Dendritic cell treated with granulocyte-macrophage colony-stimulating factor and Interleukin-4, amounts not matched to agents 40 ng/mL and 50 ng/mL, for 4 days (primary cell): ENCODE measurements around the gene ASIC2.

ENCODE experiments used
- H3K27ac Mint-ChIP-seq: one replicate; pipeline ENCODE4 v1.8.0; 2022; ENCODE audit warnings: mild to moderate bottlenecking, mixed read lengths
- H3K27me3 Mint-ChIP-seq: one replicate; pipeline ENCODE4 v1.8.0; 2022; ENCODE audit warnings: mild to moderate bottlenecking, mixed read lengths
- H3K36me3 Mint-ChIP-seq: one replicate; pipeline ENCODE4 v1.8.0; 2022; ENCODE audit warnings: low read depth, mixed read lengths
- H3K4me1 Mint-ChIP-seq: one replicate; pipeline ENCODE4 v1.8.0; 2022; ENCODE audit warnings: low read depth, mixed read lengths
- H3K4me3 Mint-ChIP-seq: one replicate; pipeline ENCODE4 v1.8.0; 2022; ENCODE audit warnings: mild to moderate bottlenecking, moderate library complexity, mixed read lengths
- H3K9me3 Mint-ChIP-seq: one replicate; pipeline ENCODE4 v1.8.0; 2022; ENCODE audit warnings: mixed read lengths
- intact Hi-C: fragments of 100-400 bp; cut with micrococcal nuclease; formaldehyde crosslinking; loops from one replicate; pipeline ENCODE4 v1.15.0; 2022

Gene ASIC2

DNA sequence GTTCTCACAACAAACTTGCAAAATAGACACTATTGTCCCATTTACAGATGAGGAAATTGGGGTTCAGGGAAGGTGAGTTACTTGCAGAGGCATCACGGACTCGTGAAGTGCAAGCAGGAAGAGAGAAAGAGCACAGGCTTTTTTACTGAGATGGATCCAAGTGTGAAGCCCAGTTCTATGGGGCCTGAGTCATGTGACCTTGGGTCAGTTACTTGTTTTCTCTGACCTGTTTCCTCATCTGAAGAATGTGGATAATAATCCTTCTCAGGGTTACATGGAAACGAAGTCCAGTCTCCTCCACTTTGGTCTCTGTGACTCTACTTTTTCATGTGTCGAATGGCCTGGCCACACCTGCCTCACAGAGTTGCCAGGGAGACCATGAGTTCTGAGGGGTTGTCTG lies 167.0 kb downstream of the ASIC2 start:
- intact Hi-C loops, result no loop called here
- Mint-ChIP-seq H3K9me3 (no peaks in the 10 kb centered on the region), H3K4me1 (peaks cover 8% of the 10 kb centered on the region), H3K36me3 (no peaks in the 10 kb centered on the region), H3K4me3 (no peak overlapping the region), H3K27ac (no peak overlapping the region), H3K27me3 (peaks cover 5% of the 10 kb centered on the region)

- H3K27me3 Mint-ChIP-seq, result peaks cover 5% of the 10 kb centered on the region
- peaks cover 8% of the 10 kb centered on the region for H3K4me1 Mint-ChIP-seq
- no peaks in the 10 kb centered on the region for H3K36me3 Mint-ChIP-seq
These were observed 167.5 kb downstream of the ASIC2 start for GRCh38 chr17:33125552-33125950.

DNA sequence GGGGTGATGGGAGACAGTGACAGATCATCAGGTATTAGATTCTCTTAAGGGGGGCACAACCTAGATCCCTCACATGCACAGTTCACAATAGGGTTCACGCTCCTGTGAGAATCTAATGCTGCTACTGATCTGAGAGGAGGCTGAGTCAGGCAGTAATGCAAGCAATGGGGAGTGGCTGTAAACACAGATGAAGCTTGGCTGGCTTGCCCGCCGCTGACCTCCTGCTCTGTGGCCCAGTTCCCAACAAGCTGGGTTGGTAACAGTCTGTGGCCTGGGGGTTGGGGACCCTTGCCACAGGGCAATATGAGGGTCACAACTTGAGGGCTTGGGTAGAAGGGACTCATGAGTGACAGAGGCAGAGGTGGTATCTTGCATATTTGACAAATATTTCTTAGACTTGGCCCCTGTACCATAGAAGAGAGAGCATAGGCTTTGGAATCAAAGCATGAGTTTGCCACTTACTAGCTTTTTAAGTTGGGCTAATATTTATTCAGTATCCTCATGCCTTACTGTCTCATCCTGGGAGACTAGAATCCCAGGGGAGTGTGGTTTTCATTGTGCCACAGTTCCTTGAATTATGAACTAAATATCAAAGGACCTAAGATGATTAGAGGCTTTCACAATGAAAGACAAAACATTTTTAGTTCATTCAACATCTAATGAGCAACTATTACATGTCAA lies 168.1 kb downstream of the ASIC2 start:
- no peaks in the 10 kb centered on the region for H3K9me3 Mint-ChIP-seq
- H3K36me3 Mint-ChIP-seq, result no peaks in the 10 kb centered on the region
- H3K4me1 Mint-ChIP-seq, result peaks cover 8% of the 10 kb centered on the region
- H3K27ac Mint-ChIP-seq, result no peak overlapping the region
- intact Hi-C loops, result no loop called here
- no peak overlapping the region for H3K4me3 Mint-ChIP-seq
- H3K27me3 Mint-ChIP-seq, result peaks cover 5% of the 10 kb centered on the region

More at GRCh38 chr17:33125552-33125950, 167.5 kb downstream of the ASIC2 start:
- intact Hi-C loops, result no loop called here
- no peak overlapping the region for H3K27ac Mint-ChIP-seq
- H3K4me3 Mint-ChIP-seq, result no peak overlapping the region
- no peaks in the 10 kb centered on the region for H3K9me3 Mint-ChIP-seq

- H3K27ac Mint-ChIP-seq, result no peak overlapping the region
- no peaks in the 10 kb centered on the region for H3K9me3 Mint-ChIP-seq
- H3K27me3 Mint-ChIP-seq, result peaks cover 2% of the 10 kb centered on the region
- H3K4me3 Mint-ChIP-seq, result no peak overlapping the region
- intact Hi-C loops, result no loop called here
- peaks cover 8% of the 10 kb centered on the region for H3K4me1 Mint-ChIP-seq
- H3K36me3 Mint-ChIP-seq, result no peaks in the 10 kb centered on the region
These were observed 168.9 kb downstream of the ASIC2 start for GRCh38 chr17:33124185-33124584.

GRCh38 chr17:33121756-33122155 lies 171.3 kb downstream of the ASIC2 start:
- Mint-ChIP-seq H3K4me3 (no peak overlapping the region), H3K36me3 (no peaks in the 10 kb centered on the region), H3K9me3 (no peaks in the 10 kb centered on the region), H3K4me1 (no peaks in the 10 kb centered on the region), H3K27ac (no peak overlapping the region), H3K27me3 (no peaks in the 10 kb centered on the region)
- intact Hi-C loops, result no loop called here

- Mint-ChIP-seq H3K4me1 (no peaks in the 10 kb centered on the region), H3K4me3 (no peak overlapping the region), H3K36me3 (no peaks in the 10 kb centered on the region), H3K27ac (no peak overlapping the region), H3K9me3 (no peaks in the 10 kb centered on the region), H3K27me3 (peaks cover under 1% of the 10 kb centered on the region)
- intact Hi-C loops, result no loop called here
These were observed 171.8 kb downstream of the ASIC2 start for GRCh38 chr17:33121272-33121671.

- Mint-ChIP-seq H3K4me1 (no peaks in the 10 kb centered on the region), H3K9me3 (no peaks in the 10 kb centered on the region), H3K27me3 (peaks cover 2% of the 10 kb centered on the region), H3K27ac (no peak overlapping the region), H3K4me3 (no peak overlapping the region), H3K36me3 (no peaks in the 10 kb centered on the region)
- intact Hi-C loops, result no loop called here
These were observed 173.0 kb downstream of the ASIC2 start for GRCh38 chr17:33120103-33120502.

GRCh38 chr17:33118391-33119075 lies 174.6 kb downstream of the ASIC2 start:
- intact Hi-C loops, result no loop called here
- Mint-ChIP-seq H3K4me1 (no peaks in the 10 kb centered on the region), H3K27ac (no peak overlapping the region), H3K36me3 (no peaks in the 10 kb centered on the region), H3K4me3 (no peak overlapping the region), H3K27me3 (peaks cover 2% of the 10 kb centered on the region), H3K9me3 (no peaks in the 10 kb centered on the region)

GRCh38 chr17:33116021-33116551 lies 177.0 kb downstream of the ASIC2 start:
- Mint-ChIP-seq H3K4me1 (no peaks in the 10 kb centered on the region), H3K9me3 (no peaks in the 10 kb centered on the region), H3K27me3 (peaks cover 2% of the 10 kb centered on the region), H3K36me3 (no peaks in the 10 kb centered on the region), H3K27ac (no peak overlapping the region), H3K4me3 (no peak overlapping the region)
- intact Hi-C loops, result no loop called here

DNA sequence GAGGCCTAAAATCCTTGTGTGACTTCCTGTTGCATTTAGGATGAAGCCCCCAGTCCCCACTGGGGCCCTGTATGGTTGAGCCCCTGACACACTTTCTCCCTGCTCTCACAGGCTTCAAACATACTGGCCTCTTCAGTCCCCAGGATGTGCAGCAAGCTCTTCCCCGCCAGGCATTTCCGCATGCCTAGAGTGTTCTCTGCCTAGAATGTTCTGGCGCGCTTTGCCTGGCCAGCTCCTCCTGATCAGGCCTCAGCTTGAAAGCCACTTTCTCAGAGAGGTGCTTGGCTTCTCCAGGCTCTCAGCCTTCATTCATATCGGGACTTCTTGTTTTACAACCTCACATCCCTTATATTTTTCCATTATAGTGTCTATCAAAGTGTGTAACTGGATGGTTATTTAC lies 177.7 kb downstream of the ASIC2 start:
- peaks cover 2% of the 10 kb centered on the region for H3K27me3 Mint-ChIP-seq
- no peak overlapping the region for H3K27ac Mint-ChIP-seq
- H3K9me3 Mint-ChIP-seq, result no peaks in the 10 kb centered on the region
- H3K36me3 Mint-ChIP-seq, result no peaks in the 10 kb centered on the region
- no peaks in the 10 kb centered on the region for H3K4me1 Mint-ChIP-seq
- H3K4me3 Mint-ChIP-seq, result no peak overlapping the region
- intact Hi-C loops, result no loop called here

GRCh38 chr17:33113991-33114370 lies 179.1 kb downstream of the ASIC2 start:
- Mint-ChIP-seq H3K36me3 (no peaks in the 10 kb centered on the region), H3K4me3 (no peak overlapping the region), H3K4me1 (no peaks in the 10 kb centered on the region), H3K9me3 (no peaks in the 10 kb centered on the region), H3K27me3 (peaks cover 2% of the 10 kb centered on the region), H3K27ac (no peak overlapping the region)
- intact Hi-C loops, result no loop called here

- Mint-ChIP-seq H3K4me3 (no peak overlapping the region), H3K27me3 (peaks cover 2% of the 10 kb centered on the region), H3K4me1 (no peaks in the 10 kb centered on the region), H3K27ac (no peak overlapping the region), H3K36me3 (no peaks in the 10 kb centered on the region), H3K9me3 (no peaks in the 10 kb centered on the region)
- intact Hi-C loops, result no loop called here
These were observed 179.7 kb downstream of the ASIC2 start for GRCh38 chr17:33113276-33113990.

GRCh38 chr17:33112763-33113162 lies 180.3 kb downstream of the ASIC2 start:
- H3K27ac Mint-ChIP-seq, result no peak overlapping the region
- H3K9me3 Mint-ChIP-seq, result no peaks in the 10 kb centered on the region
- intact Hi-C loops, result no loop called here
- no peaks in the 10 kb centered on the region for H3K36me3 Mint-ChIP-seq
- no peaks in the 10 kb centered on the region for H3K4me1 Mint-ChIP-seq
- peaks cover 2% of the 10 kb centered on the region for H3K27me3 Mint-ChIP-seq
- H3K4me3 Mint-ChIP-seq, result no peak overlapping the region

DNA sequence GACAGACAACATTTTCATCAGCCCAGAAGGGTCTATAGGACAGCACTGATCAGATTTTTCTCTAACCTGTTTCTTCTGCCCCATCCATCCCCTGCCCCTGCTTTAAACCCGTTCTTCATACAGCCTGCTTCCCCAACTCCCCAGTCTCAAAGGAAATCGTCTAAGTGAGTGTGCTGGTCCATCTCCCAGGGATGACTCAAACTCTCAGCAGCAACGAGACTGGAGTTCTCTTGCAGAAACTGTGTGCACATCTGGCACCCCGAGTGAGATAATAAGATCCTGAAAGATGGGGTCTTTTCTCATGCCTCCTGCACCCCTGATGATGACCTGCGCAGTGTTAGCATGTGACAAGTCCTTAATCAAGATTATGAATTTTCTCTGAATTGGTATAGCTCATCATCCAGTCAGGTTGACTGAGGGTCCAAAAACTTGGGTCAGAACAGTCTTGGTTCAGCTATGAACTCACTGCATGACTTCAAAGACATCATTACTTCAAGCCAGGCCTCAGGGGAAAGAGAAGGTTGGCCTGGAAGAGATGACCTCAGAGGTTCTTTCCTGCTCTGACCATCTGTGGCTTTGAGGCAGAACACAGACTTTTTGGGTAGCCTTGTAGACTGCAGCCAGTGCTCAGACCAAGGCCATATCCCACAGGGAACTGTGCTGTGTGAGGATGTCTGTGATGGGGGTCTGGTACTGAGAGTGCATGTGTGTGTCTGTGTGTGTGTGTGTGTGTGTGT lies 183.6 kb downstream of the ASIC2 start:
- Mint-ChIP-seq H3K36me3 (no peaks in the 10 kb centered on the region), H3K27me3 (no peaks in the 10 kb centered on the region), H3K27ac (no peak overlapping the region), H3K4me1 (no peaks in the 10 kb centered on the region), H3K4me3 (no peak overlapping the region), H3K9me3 (peaks cover 11% of the 10 kb centered on the region)
- intact Hi-C loops, result no loop called here
